Left colon (tissue), 2 donors: ENCODE data around the gene ANKH. TPM values are rescaled to one million over a fixed set of nuclear protein-coding genes. Genes with fewer than 3 reads are reported as not detected.
A peak's percentile ranks its signal among the peaks of the same experiment; 100 is the strongest.

Source experiments
- ATAC-seq: fragments of 200-7000 bp; cut with Tn5 transposase; one replicate; pipeline ENCODE4 v1.9.1; 2020; ENCODE audit warnings: mild to moderate bottlenecking, moderate library complexity
- DNase-seq, 2 donors: peaks; one replicate each; pipeline ENCODE4 v3.0.0-alpha.2; 2020
- intact Hi-C, 2 donors: fragments of 100-400 bp; cut with DNase I in 1 of 2; cut with micrococcal nuclease in 1 of 2; formaldehyde crosslinking; loops; one replicate each; pipeline versions ENCODE4 v1.11.2 to v1.14.0; 2022; cut with DNase I, micrococcal nuclease
- total RNA-seq, 2 donors: library from RNA; stranded (reverse); fragmentation: NEBNext Ultra II Directional; extraction: Animal tissue kit (Norgen Biotek cat#: 25700); gene quantifications; one replicate each; pipeline ENCODE4 v1.2.1, GENCODE V29; 2021
- donor health status: DM: no; HTN: no; CAD: no.
- donor health status: DM: yes; HTN: yes; CAD: no.

The ANKH gene
- total RNA-seq, 2 donors from 2014 or later, result 98.4 to 156 TPM

DNA sequence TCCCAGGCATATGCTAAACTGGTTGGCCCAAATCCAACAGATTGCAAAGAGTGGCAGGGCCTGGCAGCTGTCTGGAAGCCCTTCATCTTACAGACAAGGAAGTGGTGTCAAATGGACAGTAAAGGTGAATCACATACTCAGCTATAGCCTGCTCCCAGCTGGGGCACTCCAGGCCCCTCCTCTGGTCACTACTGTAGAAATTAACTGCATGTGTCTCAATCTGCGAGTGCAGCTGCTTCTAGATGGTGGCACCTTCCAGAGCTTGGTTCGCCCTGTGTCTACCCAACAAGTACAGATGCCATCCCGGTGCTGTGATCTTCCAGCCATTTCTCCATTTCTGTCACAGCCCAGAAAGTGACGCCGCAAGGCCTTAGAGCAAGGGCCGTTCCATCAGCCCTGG lies 156.9 kb downstream of the ANKH start:
- DNase-seq (no peak), ATAC-seq (peak; percentile 60)
- intact Hi-C loops, result no loop called here

GRCh38 chr5:14713476-14714390 lies 157.8 kb downstream of the ANKH start:
- intact Hi-C loops, result no loop called here
- ATAC-seq, result no peak
- no peak for DNase-seq

GRCh38 chr5:14712666-14713065 lies 158.9 kb downstream of the ANKH start:
- ATAC-seq (no peak), DNase-seq (no peak)
- intact Hi-C loops, result no loop called here

GRCh38 chr5:14712131-14712530 lies 159.4 kb downstream of the ANKH start:
- ATAC-seq (no peak), DNase-seq (no peak)
- intact Hi-C loops, result no loop called here

- ATAC-seq (no peak), DNase-seq (no peak)
- intact Hi-C loops, result no loop called here
Measured at GRCh38 chr5:14710313-14710994, 161.1 kb downstream of the ANKH start.

- no peak for ATAC-seq
- intact Hi-C loops, result no loop called here
- no peak for DNase-seq
Measured at GRCh38 chr5:14708551-14708950, 163.0 kb downstream of the ANKH start.

DNA sequence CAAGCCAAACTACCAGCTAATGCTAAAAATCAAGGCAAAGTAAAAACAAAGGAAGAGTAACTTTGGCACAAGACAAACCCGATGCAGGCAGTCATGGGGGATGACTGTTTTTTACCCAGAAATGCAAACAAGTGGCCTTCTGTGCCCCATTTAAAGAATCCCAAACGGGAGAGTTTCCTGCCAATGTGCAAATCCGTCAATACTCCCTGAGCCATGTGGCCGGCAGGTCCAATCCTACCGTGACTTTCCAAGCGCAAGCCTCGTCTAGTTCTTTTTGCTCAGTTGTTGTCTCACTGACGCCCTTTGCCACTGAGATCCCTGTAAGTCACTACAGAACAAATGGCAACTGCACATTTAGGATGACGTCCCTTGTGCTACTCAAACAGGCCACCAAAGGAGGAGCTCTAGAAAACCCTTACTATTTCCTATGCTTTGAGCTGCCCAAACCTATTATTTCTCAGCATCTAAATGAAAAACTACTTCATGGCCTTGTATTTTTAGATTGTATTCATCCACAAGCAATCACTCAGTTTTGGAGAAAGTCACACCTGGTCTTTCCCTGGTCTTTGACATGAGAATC lies 163.7 kb downstream of the ANKH start:
- DNase-seq (no peak), ATAC-seq (no peak)
- intact Hi-C loops, result no loop called here

DNA sequence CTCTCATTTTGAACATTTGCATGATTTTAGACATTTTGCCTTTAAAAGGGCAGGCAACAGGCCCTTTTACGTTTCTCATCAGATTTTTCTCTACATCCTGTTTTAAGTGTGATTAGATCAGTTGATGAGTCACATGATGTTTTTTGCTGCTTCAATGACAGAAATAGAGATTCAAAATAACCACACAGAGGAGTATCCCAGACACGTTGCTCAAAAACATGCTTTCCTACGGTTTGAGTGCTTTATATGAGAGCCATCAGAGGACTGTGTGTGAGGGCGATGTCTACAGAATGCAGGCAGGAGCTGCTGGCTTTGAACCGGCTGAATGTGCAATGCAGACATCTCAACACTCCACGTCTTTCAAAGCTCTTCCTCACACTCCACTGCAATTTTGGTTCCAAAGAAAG lies 165.0 kb downstream of the ANKH start:
- ATAC-seq, result no peak
- DNase-seq, result no peak
- intact Hi-C loops, result no loop called here

- intact Hi-C loops, result no loop called here
- ATAC-seq (no peak), DNase-seq (no peak)
Measured at GRCh38 chr5:14705556-14705955, 166.0 kb downstream of the ANKH start.

- DNase-seq (no peak), ATAC-seq (peak; percentile 12)
- intact Hi-C loops, result no loop called here
Measured at GRCh38 chr5:14702238-14702839, 169.2 kb downstream of the ANKH start.

- intact Hi-C loops, result no loop called here
- no peak for DNase-seq
- ATAC-seq, result no peak
Measured at GRCh38 chr5:14701556-14701955, 170.0 kb downstream of the ANKH start.

GRCh38 chr5:14700478-14701436 lies 170.8 kb downstream of the ANKH start:
- DNase-seq (no peak), ATAC-seq (peak; percentile 52)
- intact Hi-C loops, result no loop called here

DNA sequence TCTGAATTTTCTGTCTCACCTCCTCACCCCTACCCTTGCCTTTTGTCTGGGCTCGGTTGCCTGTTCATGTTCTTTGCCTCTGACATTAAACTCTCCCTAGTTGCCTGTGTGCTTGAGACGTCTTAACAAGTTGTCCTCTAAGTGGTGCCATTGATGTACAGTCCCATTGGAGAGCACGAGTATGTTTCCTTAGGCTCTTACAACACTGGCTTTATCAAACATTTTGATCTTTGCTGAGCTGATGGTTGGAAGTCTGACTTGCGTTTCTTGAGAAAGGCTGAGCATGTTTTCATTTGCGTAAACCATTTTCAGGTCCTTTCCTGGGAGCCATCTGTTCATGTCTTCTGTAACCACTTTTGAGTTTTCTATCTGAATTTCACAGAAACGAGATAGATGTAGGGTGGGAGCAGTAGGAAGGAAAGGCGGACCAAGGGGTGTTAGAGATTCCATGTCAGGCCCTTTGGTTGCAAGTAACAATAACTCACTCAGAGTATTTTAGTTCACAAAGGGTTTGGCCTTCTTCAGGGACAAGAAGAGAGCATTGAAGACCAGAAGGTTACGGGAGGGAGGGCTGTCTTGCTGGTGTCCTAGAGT lies 171.7 kb downstream of the ANKH start:
- ATAC-seq, result no peak
- intact Hi-C loops, result no loop called here
- no peak for DNase-seq

- ATAC-seq, result no peak
- intact Hi-C loops, result no loop called here
- no peak for DNase-seq
Measured at GRCh38 chr5:14699159-14699558, 172.4 kb downstream of the ANKH start.

DNA sequence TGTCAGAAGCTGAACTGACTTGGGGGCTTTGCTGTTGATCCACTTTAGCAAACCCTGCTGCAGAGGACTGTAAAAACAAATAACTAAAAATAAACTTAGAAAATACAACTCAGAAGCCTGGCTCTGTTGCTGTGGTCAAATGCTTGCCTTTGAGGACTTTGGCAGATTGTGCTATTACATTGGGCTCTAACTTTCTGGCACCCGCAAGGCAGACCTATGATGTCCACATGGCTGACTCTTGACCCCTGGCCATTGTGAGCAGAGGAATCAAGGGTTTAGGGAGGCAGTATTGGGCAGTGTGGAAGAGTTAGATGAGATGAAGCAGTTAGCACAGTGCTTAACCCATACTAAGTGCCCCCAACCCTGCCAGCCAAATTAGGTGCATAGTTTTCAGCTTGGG lies 173.1 kb downstream of the ANKH start:
- ATAC-seq, result no peak
- DNase-seq, result no peak
- intact Hi-C loops, result no loop called here

- intact Hi-C loops, result no loop called here
- ATAC-seq (no peak), DNase-seq (no peak)
Measured at GRCh38 chr5:14696851-14697250, 174.7 kb downstream of the ANKH start.

DNA sequence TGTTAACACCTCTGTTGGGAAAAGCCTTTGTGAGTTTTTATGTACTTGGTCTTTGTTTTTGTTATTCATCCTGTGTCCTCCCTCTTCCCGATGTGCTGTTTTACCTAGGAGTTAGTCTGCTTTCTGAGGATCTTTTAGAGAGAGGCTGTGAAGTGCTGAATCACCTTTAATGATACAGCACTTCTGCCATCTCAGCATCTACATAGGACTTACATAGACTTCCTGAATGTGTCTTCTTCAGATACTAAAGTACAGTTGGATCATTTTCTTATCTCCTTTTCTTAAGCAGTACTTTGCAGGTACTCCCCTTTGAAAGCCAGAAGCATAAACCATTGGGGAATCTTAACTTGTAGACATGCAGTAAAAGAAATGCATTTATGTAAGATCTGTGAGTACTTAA lies 175.5 kb downstream of the ANKH start:
- intact Hi-C loops, result no loop called here
- no peak for ATAC-seq
- DNase-seq, result no peak

DNA sequence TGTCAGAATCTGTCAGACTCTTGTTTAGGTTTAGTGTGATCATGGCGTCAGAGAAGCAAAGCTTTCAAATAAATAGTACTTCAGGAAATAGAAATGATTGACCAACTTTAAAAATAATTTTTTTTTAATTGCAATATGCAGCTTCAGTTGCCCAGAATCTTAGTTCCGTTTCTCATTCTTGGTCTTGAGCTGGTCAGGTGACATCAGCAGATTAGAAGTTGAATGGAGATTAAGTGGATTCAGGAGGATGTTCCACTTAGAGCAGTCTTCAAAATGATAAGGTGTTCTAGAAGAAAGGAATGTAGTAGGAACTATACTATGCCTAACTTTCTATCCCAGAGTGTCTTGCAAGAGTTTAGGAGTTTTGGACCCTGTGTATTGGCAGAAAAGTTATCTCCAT lies 176.4 kb downstream of the ANKH start:
- intact Hi-C loops, result no loop called here
- ATAC-seq, result no peak
- no peak for DNase-seq
